GM19043 (cell line): ENCODE data around the gene ATG16L2.
A peak's percentile ranks its signal among the peaks of the same experiment; 100 is the strongest.
"Not testable (repeated sequence)": the region's sequence is repeated elsewhere in the genome, so short reads cannot be mapped to it uniquely, and the experiment has no call there.

ENCODE experiments used
- ATAC-seq: cut with Tn5 transposase; IDR thresholded peaks from one replicate; pipeline ENCODE4 v1.9.1; 2021; ENCODE audit warnings: low read depth; ENCODE audit not compliant: unreplicated experiment

The ATG16L2 gene

DNA sequence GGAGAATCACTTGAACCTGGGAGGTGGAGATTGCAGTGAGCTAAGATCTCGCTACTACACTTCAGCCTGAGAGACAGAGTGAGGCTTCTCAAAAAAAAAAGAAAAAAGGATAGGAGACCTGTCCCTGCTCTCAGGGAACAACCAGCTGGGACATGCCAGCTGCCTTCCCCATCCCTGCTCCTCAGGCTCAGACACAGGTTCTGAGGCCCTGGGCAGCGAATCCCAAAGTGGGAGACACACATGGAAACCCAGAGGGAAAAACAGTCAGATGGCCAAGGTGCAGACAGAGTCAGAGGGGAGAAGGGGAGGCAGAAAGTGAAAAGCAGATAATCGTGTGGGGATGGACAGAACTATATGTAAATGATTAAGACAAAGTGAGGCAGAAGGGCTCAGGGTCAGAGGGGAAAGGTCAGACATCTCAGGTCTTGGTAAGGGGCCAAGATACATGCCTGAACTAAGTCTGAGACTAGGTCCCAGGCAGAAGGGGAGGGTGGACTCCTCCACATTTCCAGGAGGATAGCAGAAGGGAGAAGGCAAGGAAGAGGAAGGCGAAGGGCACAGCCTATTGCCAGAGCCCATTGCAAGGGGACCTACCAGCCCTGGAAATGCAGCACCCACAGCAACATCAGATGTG lies 34.6 kb upstream of the ATG16L2 start:
- ATAC-seq = no peak

DNA sequence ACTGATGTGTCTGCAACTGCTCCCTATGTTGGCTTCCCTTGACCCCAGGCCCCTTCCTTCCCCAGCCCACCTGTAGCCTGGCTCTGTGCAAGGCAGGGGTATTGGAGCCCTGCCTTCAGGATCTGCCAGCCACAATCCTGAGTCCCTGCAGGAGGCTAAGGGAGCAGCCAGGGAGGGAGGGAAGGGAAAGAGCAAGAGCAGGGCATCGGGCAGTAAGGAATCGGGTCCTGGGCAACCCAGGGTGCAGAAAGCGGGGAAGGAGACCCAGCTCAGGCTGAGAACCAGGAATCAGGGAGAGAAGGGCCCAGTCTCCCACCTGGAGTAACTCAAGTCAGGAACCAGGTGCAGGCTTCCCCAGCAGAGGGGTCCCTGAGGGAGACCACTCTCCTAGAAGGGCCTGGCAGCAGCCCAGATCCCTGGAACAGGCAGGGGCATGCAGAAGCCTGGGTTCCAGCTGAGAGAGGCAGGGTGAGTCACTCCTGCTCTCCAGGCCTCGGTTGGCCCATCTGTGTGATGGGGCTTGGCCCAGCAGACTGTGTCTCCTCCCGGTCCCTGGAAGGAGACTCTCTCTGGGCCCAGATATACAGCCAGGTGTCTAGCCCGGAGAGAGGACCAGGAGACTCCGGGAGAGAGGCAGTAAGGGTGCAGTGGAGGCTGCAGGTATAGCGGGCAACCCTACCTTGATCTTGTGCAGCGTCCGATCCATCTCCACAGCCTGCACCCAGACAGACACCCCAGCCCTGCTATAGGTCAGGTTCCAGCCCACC lies 33.7 kb upstream of the ATG16L2 start:
- ATAC-seq = no peak

DNA sequence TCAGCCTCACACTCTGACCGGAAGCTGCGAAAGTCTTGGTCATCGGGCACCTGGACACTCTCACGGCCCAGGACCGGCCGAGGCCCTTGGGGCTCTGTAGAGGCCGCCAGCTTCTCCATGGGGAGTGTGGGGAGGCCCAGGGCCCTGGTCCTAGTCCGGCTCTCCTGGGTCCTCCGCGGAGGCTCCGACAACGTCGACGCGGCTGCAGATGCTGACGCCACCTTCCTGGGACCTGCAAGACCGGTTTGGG lies 33.2 kb upstream of the ATG16L2 start:
- no peak for ATAC-seq

DNA sequence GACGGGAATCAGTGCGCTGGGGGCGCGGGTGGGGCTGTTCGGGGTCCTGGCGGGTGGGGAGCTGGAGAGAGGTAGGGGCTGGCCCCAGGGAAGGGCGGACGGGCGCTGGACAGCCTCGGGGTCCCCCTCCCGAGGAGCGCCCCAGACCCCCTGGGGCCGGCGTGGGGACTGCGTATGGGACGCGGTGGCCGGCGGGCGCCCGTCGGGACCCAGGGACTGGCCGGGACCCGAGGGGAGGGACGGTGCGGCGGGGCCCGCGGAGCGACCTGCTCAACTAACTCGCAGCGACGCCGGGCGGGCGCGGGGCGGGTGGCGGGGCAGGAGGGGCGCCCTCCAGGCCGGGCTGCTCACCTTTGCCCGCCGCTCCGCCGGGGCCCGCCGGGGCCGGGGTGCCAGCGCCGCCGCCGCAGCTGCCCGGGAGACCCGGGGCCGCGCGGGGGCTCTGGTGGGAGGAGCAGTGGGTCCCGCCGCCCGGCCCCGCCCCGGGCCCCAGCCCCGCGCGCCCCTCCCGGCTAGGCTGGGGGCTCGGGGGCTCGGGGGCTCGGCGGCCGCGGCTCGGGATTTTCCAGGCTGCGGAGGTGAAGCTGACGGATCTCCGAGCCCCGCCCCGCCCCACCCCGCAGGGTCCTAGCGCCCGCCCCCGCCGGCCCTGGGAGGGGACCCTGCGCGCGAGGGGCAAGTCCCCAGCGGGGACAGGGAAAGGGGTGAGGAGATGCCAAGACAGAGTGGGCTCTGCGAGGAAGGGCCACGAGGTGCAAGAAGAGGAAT lies 32.7 kb upstream of the ATG16L2 start:
- no peak for ATAC-seq

DNA sequence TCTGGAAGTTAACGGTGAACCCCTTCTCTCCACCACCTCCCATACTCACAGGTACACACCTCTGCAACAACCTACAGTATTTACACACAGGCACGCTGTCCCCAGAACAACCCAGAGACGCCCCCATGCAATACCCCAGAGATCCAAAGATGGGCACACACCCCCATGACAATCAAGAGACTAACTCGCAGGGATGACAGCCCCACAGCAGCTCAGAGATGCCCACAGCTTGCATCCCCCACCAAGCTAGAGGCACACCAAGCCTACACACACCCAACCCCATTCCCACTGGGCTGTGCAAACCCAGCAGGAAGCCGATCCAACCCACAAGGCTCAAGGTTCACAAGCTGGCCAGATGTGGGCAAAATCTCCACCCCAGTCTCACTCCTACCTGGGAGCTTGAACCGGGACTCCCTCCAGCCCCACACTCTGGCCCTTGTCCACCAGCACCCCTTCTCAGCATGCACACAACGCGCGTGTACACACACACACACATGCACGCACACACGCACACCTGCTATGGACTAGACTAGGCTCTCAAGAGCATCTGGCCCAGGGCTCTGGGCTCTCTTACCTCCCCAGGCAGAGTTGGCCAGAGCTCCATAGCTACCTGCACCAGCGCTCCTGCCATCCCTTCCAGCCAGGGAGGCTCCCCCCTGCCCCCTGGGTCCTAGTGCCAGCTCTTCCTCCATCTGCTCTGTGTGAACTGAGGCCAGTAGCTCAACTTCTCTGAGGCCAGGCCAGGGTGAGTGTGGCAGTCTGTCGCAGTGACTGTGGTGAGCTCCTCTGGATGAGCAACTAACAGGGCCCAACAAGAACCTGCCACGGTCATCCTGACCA lies 31.9 kb upstream of the ATG16L2 start:
- ATAC-seq = no peak

DNA sequence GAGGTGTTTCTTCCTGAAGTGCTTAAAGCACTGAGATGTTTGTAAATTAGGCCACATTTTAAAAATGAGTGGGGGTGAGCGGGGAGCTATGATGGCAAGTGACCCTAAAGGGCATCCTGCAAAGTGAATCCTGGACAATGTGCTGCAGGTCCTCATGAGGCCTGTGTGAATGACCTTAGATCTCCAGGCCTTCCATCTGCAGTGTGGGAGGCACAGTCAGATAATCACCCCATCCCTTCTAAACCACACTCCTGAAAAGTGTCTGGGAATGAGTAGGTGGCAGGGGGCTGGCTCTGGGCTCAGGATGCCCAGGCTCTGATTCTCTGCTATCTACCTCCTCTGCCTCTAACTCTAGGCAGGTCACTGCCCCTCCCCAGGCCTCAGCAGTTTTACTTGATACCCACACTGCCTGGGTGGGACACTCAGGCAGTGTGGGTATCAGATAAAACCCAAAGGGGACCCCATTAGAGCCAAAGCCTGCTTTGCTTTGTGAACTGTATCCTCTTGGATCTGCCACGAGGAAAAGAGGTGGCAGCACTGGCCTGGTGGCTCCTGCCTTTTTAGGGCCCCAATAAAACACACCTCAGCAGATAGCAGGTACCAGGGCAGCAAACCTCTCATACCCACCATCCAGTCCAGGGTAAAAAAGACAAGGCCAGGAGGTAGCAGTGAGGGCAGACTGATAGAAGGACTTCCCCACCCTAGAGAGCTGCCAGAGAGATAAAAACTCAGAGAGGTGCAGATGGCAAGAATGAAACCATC lies 30.9 kb upstream of the ATG16L2 start:
- no peak for ATAC-seq

DNA sequence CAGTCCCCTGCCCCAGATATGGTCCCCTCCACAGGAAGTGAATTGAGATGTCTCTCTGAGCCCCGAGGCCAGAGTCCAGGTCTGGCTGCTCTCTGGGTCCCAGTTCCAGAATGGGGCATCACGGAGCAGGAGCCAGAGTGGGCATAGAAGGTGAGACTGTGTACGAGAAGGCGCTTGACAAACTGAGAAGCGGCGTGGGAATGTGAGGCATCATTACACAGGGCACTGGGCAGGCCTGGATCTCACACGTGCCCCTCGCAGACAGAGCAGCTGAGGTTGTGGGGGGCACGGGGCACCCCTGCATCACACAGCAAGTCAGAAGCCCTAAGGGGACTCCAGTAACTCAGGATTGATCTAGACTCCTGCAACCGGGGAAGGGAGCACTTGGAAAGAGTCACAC lies 29.5 kb upstream of the ATG16L2 start:
- ATAC-seq = no peak

DNA sequence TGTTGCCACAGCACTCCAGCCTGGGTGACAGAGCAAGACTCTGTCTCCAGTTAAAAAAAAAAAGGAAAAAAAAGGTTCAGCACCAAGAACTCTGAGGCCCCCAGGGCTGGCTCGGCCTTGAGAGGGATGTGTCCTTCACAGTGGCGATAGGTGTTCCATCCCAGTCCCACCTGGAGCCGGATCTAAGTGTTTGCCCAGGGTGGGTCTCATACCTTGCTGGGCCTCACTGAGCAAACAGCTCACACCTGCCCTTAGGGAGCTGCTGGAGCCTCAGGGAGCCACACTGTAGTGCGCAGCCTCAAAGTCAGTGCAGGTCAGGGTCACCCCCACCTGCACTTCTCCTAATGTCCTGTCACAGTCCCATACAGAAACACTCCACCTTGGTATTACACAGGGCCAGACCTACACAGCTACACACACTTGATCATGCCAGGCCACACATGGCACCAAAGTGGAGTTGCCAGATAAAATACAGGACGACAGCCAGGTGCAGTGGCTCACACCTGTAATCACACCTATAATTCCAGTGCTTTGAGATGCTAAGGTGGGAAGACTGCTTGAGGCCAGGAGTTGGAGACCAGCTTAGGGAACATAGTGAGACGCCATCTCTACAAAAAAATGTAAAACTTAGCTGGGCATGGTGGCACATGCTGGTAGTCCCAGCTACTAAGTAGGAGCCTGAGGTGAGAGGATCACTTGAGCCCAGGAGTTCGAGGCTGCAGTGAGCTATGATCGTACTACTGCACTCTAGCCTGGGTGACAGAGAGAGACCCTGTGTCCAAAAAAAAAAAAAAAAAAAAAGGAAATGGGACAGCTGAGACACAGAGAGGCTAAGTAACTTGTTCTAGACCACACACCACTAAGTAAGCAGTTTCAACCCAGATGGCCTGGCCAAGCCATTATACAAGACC lies 27.7 kb upstream of the ATG16L2 start:
- no peak for ATAC-seq

DNA sequence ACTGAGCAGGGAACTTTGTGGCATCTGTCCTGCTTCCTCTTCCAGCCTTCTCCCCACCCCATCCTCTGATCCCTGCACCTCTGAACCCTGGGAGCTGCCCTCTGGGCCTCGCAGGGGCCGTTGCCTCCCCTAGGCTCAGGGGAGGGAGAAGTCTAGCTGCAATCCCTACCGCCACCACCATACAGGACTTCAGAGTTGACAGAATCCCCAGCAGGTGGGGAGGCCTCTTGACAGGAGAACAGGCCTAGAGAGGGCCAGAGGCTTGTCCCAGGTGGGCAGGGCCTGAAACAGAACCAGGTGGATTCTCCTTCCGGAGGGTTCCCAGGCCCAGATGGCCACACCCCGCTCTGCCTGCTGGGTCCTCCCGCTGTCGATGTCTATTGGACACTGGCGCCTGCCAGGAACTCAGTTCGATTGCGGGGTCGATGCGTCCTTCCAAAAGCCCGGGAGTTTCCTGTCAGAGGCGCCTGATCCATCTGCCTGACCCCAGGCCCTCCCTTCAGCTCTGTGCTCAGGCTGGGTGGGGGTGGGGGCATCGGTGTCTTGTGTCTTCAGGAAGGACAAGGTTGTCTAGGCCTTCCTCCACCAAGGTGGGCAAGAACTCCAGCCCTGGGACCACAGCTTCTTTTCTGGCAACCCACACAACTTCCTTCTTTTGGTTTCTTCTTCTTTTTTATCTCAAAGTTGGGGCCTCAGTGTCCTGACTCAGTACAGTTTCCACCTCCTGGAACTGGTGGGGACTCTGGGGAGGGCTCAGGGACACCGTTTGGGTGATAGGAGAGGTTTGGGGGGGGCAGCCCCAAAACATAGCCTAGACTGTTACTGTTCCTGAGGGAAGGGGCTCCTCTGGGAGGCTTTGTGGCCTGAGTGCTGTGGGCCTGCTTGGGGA lies 26.8 kb upstream of the ATG16L2 start:
- ATAC-seq = no peak

DNA sequence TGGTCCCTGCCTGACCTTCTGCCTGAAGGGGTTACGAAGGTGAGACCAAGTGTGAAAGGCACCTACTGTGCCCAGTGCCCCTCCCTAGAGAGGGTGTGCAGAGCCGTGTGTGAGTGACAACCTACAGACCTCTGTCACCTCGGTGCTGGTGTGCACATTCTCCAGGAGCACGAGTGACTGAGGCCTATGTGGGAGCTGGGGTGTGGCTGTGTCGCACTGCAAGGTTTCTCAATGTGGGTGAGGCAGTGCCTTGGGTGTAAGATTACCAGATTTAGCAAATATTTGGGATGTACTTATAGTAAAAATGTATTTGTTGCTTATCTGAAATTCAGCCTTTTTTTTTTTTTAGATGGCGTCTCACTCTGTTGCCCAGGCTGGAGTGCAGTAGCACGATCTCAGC lies 26.0 kb upstream of the ATG16L2 start:
- ATAC-seq = no peak

DNA sequence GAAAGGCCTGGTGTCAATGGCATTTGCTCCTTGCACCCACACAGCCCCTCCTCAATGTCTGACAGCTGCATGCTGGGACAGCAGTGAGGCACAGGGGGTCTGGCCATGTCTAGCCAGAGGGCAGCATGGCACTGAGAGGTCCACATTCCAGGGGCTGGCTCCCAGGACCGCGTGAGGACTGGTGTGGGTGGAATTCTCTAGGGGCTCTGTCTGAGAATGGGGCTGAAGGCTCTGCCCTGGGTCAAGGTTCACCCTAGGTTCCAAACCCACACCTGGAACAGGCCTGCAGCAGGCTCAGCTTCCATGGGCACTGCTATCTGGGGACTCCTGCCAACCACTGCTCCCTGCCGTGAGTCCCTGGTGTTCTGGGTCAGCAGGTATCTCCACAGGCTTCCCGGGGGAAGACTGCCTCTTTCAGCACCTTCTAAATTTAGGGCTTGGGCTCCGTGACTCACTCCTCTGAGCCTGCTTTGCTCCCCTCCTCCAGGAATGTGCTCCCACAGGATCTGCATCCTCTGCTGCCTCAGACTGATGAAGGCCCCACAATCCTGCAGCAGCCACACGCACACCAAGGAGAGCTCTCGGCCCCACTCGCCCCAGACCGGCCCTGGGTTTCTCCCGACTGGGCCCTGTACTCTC lies 24.6 kb upstream of the ATG16L2 start:
- no peak for ATAC-seq

DNA sequence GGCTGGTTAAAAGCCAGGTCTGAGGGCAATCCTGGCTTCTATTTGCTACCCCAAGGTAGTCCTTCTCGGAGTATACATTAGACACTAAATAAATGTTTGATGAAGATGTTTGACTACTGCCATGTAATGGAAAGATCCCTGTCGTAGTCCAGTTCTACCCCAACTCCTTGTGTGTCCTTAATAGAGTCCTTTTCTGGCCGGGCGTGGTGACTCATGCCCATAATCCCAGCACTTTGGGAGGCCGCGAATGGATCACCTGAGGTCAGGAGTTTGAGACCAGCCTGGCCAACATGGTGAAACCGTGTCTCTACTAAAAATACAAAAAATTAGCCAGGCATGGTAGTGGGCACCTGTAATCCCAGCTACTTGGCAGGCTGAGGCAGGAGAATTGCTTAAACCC lies 23.0 kb upstream of the ATG16L2 start:
- not testable (repeated sequence) for ATAC-seq

DNA sequence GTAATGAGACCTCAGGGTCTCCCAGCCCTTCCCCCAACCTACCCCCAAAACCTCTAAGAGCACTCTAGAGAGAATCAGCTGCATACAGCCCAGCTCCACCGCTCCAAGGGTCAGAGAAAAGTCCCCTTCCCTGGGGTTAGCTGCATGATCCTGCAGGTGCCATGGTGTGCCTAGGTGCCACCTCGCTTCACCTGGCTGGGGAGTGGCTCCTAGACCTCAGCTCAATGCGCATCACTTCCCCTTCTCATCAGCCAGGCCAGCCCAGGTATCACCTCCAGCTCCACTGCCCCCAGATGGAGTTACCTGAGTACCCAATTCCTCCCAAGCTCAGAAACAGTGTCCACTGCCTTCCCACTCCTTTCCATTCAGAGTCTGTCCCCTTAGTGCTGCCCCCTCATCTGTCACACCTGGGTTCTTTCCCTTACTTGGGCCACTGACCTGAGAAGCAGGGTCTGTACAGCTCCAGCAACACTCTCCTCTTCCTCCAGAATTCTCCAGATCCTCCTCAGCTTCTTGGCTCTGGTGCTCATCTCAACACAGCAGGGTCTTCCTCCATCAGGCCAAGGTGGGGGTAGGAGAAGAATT lies 21.7 kb upstream of the ATG16L2 start:
- ATAC-seq = no peak

DNA sequence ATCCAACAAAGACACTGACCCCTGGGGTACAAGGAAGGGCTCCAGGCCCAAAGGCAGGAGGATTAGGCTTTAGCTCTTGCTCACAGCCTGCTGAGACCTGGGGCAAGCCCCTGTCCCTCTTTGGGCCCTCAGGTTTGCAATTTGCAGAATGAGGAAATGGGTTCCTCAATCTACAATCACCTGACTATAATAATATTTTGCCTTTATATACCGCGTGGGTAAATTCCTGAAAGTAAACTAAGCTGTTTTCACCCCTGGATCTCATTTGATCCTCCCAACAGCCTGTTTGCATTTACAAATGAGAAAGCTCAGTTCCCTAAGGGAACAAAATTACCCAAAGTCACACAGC lies 21.2 kb upstream of the ATG16L2 start:
- ATAC-seq = no peak

DNA sequence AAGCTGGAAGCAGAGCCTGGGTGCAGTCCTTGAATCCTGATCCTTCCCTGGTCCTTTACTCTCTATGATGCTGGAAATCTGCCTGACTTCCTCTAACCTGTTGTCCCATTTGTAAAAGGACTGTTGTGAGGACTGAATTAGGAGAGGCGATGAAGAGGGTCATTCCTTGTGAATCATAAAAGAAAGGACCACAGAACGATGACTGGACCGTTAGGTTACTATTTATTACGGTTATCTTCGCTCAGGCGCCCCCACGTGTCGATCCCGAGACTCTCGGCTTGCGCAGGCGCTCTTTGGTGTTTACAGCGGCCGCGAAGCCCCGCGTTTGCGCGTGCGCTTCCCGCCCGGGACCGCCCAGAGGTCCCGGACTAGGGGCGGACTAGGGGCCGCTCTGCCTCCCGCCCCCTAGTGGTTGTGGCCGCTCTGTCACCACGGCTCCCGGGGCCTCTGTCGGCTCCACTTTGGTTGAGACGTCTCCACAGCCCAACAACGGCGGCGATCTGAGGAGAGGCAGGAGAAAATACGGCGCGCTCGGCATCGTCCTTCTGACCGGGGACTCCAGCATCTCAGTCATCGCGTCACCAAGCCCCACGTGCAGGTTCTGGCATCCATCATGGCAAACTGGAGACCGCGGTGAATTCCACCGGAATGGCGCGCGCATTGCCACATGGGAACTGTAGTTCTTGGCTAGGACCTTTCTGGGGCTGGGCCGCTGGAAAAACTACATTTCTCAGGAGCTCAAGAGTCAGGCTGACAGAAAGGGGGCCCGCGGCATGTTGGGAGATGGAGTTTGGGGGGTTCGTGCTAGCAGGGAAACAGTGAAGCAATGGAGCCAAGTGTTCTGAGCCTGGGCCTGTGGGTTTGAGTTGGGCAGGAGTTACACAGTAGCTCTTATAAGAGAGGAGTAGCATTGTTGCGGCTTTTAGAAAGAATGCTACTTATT lies 20.5 kb upstream of the ATG16L2 start, which contains the start of gene STARD10:
Gene STARD10, minus strand, starts transcription at position 623 of the 943 bp plus-strand sequence. CDS start 12,866 bp downstream, outside the sequence.
- peak; percentile 78 for ATAC-seq

DNA sequence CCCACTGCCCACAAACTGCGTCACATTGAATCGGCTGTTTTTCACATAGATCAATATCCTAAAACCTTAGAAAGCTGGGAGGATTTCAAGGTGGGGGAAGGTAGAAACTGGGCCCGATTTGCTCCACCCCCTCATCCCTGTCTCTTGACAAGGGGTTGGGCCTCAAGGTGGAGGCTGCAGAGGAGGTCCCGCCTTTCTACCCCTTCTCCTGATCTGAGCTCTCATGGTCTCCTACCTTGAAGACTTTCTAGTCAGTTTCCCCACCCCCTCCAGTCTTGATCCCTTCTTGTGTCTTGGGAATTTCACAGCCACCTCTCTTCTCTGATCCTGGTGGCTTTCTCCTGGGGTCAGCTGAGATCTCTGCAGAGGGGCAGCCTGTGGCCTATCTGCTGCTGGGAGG lies 15.8 kb upstream of the ATG16L2 start:
- ATAC-seq = no peak
